Measurements from ENCODE around the gene MEGF11.

DNA sequence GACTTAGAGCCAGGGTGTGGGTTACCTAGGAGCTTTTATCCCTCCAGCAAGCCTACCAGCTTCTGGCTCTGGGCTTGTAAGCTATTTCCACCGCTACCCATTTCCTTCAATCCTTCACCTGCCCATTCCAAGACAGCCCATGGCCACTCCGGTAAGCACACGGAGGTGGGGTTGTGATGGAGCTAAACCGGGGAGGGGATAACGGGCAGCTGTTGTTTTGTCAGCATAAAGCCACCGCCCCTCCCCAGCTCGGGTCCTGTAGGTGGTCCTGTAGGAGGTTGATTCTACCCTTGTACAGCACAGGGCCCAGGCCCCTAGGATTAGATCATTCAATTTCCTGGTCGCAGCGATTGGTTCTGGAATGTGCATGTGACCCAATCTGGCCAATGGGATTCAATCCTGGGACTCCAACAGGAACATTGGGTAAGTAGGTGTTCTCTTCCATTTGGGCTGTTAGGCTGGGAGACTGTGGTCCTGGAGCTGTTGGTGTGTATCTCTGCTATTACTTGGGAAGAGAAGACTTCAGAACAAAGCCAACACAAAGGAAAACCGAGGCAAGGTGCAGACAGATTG, 233.6 kb downstream of the MEGF11 start:
- TF ChIP-seq, protein P1, sequence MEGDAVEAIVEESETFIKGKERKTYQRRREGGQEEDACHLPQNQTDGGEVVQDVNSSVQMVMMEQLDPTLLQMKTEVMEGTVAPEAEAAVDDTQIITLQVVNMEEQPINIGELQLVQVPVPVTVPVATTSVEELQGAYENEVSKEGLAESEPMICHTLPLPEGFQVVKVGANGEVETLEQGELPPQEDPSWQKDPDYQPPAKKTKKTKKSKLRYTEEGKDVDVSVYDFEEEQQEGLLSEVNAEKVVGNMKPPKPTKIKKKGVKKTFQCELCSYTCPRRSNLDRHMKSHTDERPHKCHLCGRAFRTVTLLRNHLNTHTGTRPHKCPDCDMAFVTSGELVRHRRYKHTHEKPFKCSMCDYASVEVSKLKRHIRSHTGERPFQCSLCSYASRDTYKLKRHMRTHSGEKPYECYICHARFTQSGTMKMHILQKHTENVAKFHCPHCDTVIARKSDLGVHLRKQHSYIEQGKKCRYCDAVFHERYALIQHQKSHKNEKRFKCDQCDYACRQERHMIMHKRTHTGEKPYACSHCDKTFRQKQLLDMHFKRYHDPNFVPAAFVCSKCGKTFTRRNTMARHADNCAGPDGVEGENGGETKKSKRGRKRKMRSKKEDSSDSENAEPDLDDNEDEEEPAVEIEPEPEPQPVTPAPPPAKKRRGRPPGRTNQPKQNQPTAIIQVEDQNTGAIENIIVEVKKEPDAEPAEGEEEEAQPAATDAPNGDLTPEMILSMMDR (IDR thresholded peaks at IDR 0.05; ENCODE audit: insufficient read depth, low read length) = no peak
- TF ChIP-seq, protein P2, sequence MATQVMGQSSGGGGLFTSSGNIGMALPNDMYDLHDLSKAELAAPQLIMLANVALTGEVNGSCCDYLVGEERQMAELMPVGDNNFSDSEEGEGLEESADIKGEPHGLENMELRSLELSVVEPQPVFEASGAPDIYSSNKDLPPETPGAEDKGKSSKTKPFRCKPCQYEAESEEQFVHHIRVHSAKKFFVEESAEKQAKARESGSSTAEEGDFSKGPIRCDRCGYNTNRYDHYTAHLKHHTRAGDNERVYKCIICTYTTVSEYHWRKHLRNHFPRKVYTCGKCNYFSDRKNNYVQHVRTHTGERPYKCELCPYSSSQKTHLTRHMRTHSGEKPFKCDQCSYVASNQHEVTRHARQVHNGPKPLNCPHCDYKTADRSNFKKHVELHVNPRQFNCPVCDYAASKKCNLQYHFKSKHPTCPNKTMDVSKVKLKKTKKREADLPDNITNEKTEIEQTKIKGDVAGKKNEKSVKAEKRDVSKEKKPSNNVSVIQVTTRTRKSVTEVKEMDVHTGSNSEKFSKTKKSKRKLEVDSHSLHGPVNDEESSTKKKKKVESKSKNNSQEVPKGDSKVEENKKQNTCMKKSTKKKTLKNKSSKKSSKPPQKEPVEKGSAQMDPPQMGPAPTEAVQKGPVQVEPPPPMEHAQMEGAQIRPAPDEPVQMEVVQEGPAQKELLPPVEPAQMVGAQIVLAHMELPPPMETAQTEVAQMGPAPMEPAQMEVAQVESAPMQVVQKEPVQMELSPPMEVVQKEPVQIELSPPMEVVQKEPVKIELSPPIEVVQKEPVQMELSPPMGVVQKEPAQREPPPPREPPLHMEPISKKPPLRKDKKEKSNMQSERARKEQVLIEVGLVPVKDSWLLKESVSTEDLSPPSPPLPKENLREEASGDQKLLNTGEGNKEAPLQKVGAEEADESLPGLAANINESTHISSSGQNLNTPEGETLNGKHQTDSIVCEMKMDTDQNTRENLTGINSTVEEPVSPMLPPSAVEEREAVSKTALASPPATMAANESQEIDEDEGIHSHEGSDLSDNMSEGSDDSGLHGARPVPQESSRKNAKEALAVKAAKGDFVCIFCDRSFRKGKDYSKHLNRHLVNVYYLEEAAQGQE (IDR thresholded peaks at IDR 0.05; ENCODE audit: insufficient replicate concordance, low read depth) = no peak
- TF ChIP-seq POLR2AphosphoS5 (IDR thresholded peaks at IDR 0.05; ENCODE audit: low read depth) = no peak
- no peak for TF ChIP-seq GABPA (IDR thresholded peaks at IDR 0.05; ENCODE audit: low read depth)
- TF ChIP-seq SPI1 (IDR thresholded peaks at IDR 0.05; ENCODE audit: borderline replicate concordance, low read depth) = no peak
